Glutamatergic neuron (in vitro differentiated cells): Measurements from ENCODE around the gene LTK. TPM values are rescaled to one million over a fixed set of nuclear protein-coding genes. Genes with fewer than 3 reads are reported as not detected.

Source experiments
- DNase-seq: peaks from one replicate; pipeline ENCODE4 v3.0.0; 2022
- H3K27ac Mint-ChIP-seq: one replicate; pipeline ENCODE4 v1.8.0; 2020; ENCODE audit warnings: mild to moderate bottlenecking, mixed read lengths, inconsistent platforms; ENCODE audit not compliant: unreplicated experiment
- H3K27me3 Mint-ChIP-seq: one replicate; pipeline ENCODE4 v1.8.0; 2020; ENCODE audit warnings: mild to moderate bottlenecking, moderate library complexity, mixed read lengths, inconsistent platforms; ENCODE audit not compliant: unreplicated experiment
- H3K36me3 Mint-ChIP-seq: one replicate; pipeline ENCODE4 v1.8.0; 2020; ENCODE audit warnings: mild to moderate bottlenecking, mixed read lengths, inconsistent platforms; ENCODE audit not compliant: unreplicated experiment
- H3K4me1 Mint-ChIP-seq: one replicate; pipeline ENCODE4 v1.8.0; 2020; ENCODE audit warnings: mild to moderate bottlenecking, low read depth, mixed read lengths, inconsistent platforms; ENCODE audit not compliant: unreplicated experiment
- H3K4me3 Mint-ChIP-seq: one replicate; pipeline ENCODE4 v1.8.0; 2020; ENCODE audit warnings: mild to moderate bottlenecking, mixed read lengths, inconsistent platforms; ENCODE audit not compliant: unreplicated experiment
- H3K9me3 Mint-ChIP-seq: one replicate; pipeline ENCODE4 v1.8.0; 2020; ENCODE audit warnings: mild to moderate bottlenecking, moderate library complexity, mixed read lengths, inconsistent platforms; ENCODE audit not compliant: unreplicated experiment
- total RNA-seq: library from RNA; stranded (reverse); fragmentation: NEBNext Ultra II Directional; extraction: Animal tissue kit (Norgen Biotek cat#: 25700); gene quantifications from one replicate; pipeline ENCODE4 v1.2.1, GENCODE V29; 2021; ENCODE audit not compliant: unreplicated experiment
- TF ChIP-seq, protein P1 (sequence below): fragments of 200-600 bp; sonication (generic); IDR thresholded peaks from one replicate; pipeline ENCODE4 v1.5.0; 2021; ENCODE audit not compliant: partially characterized antibody, unreplicated experiment

The LTK gene
- total RNA-seq, 1 donor from 2014 or later = 3.2 TPM

DNA sequence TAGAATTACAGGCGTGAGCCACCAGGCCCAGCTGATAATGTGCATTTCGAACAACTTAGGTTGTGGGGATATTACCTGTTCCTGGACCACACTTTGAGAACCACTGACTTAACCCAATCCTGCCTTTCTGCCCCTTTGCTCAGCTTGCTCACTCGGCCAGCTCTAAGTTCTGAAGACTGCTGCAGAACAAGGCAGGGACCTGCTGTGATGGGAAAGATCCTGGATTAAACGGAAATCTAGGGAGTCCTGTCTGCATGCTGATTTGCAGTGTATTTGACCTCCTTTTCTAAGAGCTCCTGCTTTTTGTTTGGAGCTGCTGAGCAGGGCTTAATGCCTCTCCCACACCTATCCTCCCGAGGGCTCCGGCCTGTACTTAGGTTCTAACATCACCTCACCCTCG, 2.9 kb downstream of the LTK start:
- no peaks in the 10 kb centered on the region for H3K4me1 Mint-ChIP-seq
- no peak overlapping the region for H3K4me3 Mint-ChIP-seq
- H3K36me3 Mint-ChIP-seq = no peaks in the 10 kb centered on the region
- DNase-seq = no peak
- TF ChIP-seq, protein P1, sequence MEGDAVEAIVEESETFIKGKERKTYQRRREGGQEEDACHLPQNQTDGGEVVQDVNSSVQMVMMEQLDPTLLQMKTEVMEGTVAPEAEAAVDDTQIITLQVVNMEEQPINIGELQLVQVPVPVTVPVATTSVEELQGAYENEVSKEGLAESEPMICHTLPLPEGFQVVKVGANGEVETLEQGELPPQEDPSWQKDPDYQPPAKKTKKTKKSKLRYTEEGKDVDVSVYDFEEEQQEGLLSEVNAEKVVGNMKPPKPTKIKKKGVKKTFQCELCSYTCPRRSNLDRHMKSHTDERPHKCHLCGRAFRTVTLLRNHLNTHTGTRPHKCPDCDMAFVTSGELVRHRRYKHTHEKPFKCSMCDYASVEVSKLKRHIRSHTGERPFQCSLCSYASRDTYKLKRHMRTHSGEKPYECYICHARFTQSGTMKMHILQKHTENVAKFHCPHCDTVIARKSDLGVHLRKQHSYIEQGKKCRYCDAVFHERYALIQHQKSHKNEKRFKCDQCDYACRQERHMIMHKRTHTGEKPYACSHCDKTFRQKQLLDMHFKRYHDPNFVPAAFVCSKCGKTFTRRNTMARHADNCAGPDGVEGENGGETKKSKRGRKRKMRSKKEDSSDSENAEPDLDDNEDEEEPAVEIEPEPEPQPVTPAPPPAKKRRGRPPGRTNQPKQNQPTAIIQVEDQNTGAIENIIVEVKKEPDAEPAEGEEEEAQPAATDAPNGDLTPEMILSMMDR = no peak
- peaks cover 6% of the 10 kb centered on the region for H3K9me3 Mint-ChIP-seq
- H3K27me3 Mint-ChIP-seq = peaks cover 26% of the 10 kb centered on the region
- no peak overlapping the region for H3K27ac Mint-ChIP-seq

GRCh38 chr15:41507820-41508290, 5.8 kb downstream of the LTK start:
- no peaks in the 10 kb centered on the region for H3K4me1 Mint-ChIP-seq
- DNase-seq = no peak
- H3K36me3 Mint-ChIP-seq = no peaks in the 10 kb centered on the region
- H3K27me3 Mint-ChIP-seq = peaks cover 33% of the 10 kb centered on the region
- H3K27ac Mint-ChIP-seq = no peak overlapping the region
- TF ChIP-seq, protein P1 = no peak
- no peak overlapping the region for H3K4me3 Mint-ChIP-seq
- H3K9me3 Mint-ChIP-seq = peaks cover 7% of the 10 kb centered on the region

DNA sequence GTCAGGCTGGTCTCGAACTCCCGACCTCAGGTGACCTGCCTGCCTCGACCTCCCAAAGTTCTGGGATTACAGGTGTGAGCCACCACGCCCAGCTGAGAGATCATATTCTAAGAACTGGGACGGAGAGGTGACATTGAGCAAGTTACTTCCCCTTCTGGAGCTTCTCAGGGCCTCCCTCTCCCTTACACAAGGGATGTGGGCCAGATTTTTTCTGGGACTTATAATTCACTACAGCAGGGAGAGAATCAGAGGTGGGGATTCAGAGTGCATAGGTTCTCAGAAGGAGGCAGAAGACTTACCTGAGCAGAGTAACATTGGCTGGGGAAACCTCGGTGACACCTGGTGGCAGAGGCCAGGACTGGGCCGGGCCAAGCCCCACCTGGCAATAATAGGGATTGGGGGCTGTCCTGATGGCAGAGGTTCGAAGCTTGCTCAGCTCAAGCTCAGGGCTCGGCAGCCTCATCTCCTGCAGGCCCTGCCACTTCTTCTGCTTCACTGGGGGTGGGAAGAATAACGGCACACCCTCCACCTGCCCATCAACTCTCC, 6.8 kb downstream of the LTK start:
- Mint-ChIP-seq H3K4me1 (no peaks in the 10 kb centered on the region), H3K27me3 (peaks cover 31% of the 10 kb centered on the region), H3K36me3 (no peaks in the 10 kb centered on the region), H3K27ac (no peak overlapping the region), H3K4me3 (no peak overlapping the region), H3K9me3 (peaks cover 7% of the 10 kb centered on the region)
- no peak for DNase-seq
- TF ChIP-seq, protein P1 = no peak

- Mint-ChIP-seq H3K4me3 (no peak overlapping the region), H3K27ac (no peak overlapping the region), H3K36me3 (no peaks in the 10 kb centered on the region), H3K4me1 (no peaks in the 10 kb centered on the region), H3K27me3 (peaks cover 33% of the 10 kb centered on the region), H3K9me3 (peaks cover 10% of the 10 kb centered on the region)
- no peak for DNase-seq
- TF ChIP-seq, protein P1 = no peak
Observed at GRCh38 chr15:41505776-41506175, 7.9 kb downstream of the LTK start.

DNA sequence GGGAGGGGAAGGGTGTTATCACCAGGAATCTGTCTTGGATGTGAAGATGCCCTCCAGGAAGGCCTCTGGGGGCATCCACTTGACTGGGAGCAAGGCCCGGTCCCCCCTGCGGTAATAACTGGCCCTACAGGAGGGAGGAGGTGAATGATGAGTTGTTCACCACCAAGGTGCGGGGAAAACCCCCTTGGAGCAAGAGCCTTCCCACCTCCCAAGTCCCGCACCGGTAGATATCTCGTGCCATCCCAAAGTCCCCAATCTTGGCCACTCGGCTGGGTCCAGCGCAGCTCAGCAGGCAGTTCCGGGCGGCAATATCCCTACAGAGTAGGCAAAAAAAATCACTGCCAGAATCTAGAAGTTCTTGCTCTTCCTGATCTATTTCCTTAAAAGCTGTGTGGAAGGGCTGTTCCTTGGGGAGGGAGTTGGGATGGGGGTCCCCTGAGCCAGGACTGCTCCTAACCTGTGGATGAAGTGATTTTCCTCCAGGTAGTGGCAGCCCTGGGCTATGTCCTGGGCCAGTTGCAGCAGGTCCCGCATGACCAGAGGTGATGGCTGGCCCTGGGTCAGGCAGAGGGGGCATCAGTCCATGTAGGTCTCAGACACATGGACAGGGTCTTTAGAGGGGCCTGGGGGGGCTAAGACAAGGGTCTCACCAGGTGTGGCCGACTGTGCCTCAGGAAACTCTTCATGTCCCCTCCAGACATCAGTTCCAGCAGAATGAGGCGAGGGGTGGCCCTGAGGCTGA, 8.7 kb downstream of the LTK start:
- TF ChIP-seq, protein P1 = no peak
- Mint-ChIP-seq H3K27me3 (peaks cover 26% of the 10 kb centered on the region), H3K36me3 (no peaks in the 10 kb centered on the region), H3K4me3 (no peak overlapping the region), H3K4me1 (no peaks in the 10 kb centered on the region), H3K9me3 (peaks cover 9% of the 10 kb centered on the region), H3K27ac (no peak overlapping the region)
- no peak for DNase-seq
